H9 (cell line): ENCODE results near the gene WFDC10A. TPM values are rescaled to one million over a fixed set of nuclear protein-coding genes. Genes with fewer than 3 reads are reported as not detected.

Experiments
- DNase-seq: peaks from one replicate; pipeline ENCODE4 v3.0.0-alpha.2; 2017
- H2AFZ ChIP-seq: one replicate; pipeline ENCODE4 v1.6.1; 2013; ENCODE audit warnings: mild to moderate bottlenecking, low read length, control low read depth, moderate library complexity
- H2AK5ac ChIP-seq: 2 replicates; pipeline ENCODE4 v1.6.1; 2013; ENCODE audit warnings: low read length, control low read depth, mixed read lengths; ENCODE audit not compliant: insufficient read length
- H2BK120ac ChIP-seq: one replicate; pipeline ENCODE4 v1.6.1; 2013; ENCODE audit warnings: low read depth, mild to moderate bottlenecking, low read length, control low read depth, inconsistent platforms; ENCODE audit not compliant: poor library complexity, severe bottlenecking
- H2BK12ac ChIP-seq: 2 replicates; pipeline ENCODE4 v1.6.1; 2013; ENCODE audit warnings: low read length, control low read depth, mixed read lengths, low read depth; ENCODE audit not compliant: insufficient read length
- H2BK15ac ChIP-seq: 2 replicates; pipeline ENCODE4 v1.6.1; 2013; ENCODE audit warnings: low read depth, low read length, control low read depth
- H2BK20ac ChIP-seq: one replicate; pipeline ENCODE4 v1.6.1; 2013; ENCODE audit warnings: low read depth, mild to moderate bottlenecking, low read length, control low read depth, inconsistent platforms; ENCODE audit not compliant: poor library complexity, severe bottlenecking
- H2BK5ac ChIP-seq: 2 replicates; pipeline ENCODE4 v1.6.1; 2013; ENCODE audit warnings: low read length, control low read depth, mixed read lengths; ENCODE audit not compliant: insufficient read length
- H3K14ac ChIP-seq: 2 replicates; pipeline ENCODE4 v1.6.1; 2013; ENCODE audit warnings: low read length, control low read depth; ENCODE audit not compliant: insufficient read depth
- H3K18ac ChIP-seq: 2 replicates; pipeline ENCODE4 v1.6.1; 2013; ENCODE audit warnings: low read depth, mild to moderate bottlenecking, mixed read lengths, low read length, control low read depth; ENCODE audit not compliant: insufficient read length
- H3K23ac ChIP-seq: 2 replicates; pipeline ENCODE4 v1.6.1; 2013; ENCODE audit warnings: low read length, control low read depth, mixed read lengths, low read depth; ENCODE audit not compliant: insufficient read length
- H3K23me2 ChIP-seq: 2 replicates; pipeline ENCODE4 v1.6.1; 2013; ENCODE audit warnings: low read depth, mild to moderate bottlenecking, mixed read lengths, low read length, control low read depth; ENCODE audit not compliant: insufficient read length, poor library complexity, severe bottlenecking
- H3K27ac ChIP-seq: 2 replicates; pipeline ENCODE4 v1.5.1; 2013; ENCODE audit warnings: low read length, control low read depth, mixed read lengths, low read depth; ENCODE audit not compliant: insufficient read length
- H3K27me3 ChIP-seq: 2 replicates; pipeline ENCODE4 v1.6.1; 2013; ENCODE audit warnings: low read length, control low read depth, inconsistent platforms; ENCODE audit not compliant: insufficient read depth
- H3K4ac ChIP-seq: 2 replicates; pipeline ENCODE4 v1.6.1; 2013; ENCODE audit warnings: low read depth, mild to moderate bottlenecking, control low read depth, inconsistent platforms, low read length, moderate library complexity
- H3K4me1 ChIP-seq: 2 replicates; pipeline ENCODE4 v1.6.1; 2013; ENCODE audit warnings: low read length, control low read depth, inconsistent platforms; ENCODE audit not compliant: insufficient read depth
- H3K4me2 ChIP-seq: 2 replicates; pipeline ENCODE4 v1.6.1; 2013; ENCODE audit warnings: low read length, control low read depth, mixed read lengths; ENCODE audit not compliant: insufficient read length, insufficient read depth
- H3K56ac ChIP-seq: 2 replicates; pipeline ENCODE4 v1.6.1; 2013; ENCODE audit warnings: low read depth, mild to moderate bottlenecking, mixed read lengths, low read length, control low read depth; ENCODE audit not compliant: insufficient read length
- H3K79me1 ChIP-seq: 2 replicates; pipeline ENCODE4 v1.6.1; 2013; ENCODE audit warnings: low read depth, mild to moderate bottlenecking, moderate library complexity, low read length, control low read depth, inconsistent platforms; ENCODE audit not compliant: insufficient read depth, poor library complexity, severe bottlenecking
- H3K79me2 ChIP-seq: 2 replicates; pipeline ENCODE4 v1.6.1; 2013; ENCODE audit warnings: low read length, control low read depth, inconsistent platforms; ENCODE audit not compliant: insufficient read depth
- H3K9ac ChIP-seq: 2 replicates; pipeline ENCODE4 v1.6.1; 2013; ENCODE audit warnings: low read length, control low read depth, mixed read lengths; ENCODE audit not compliant: insufficient read length; ENCODE audit errors: extremely low read depth
- H3K9me3 ChIP-seq: one replicate; pipeline ENCODE4 v1.6.1; 2013; ENCODE audit warnings: low read depth, low read length, inconsistent platforms; ENCODE audit not compliant: control insufficient read depth
- H3T11ph ChIP-seq: one replicate; pipeline ENCODE4 v1.6.1; 2013; ENCODE audit warnings: mild to moderate bottlenecking, low read length, control low read depth, inconsistent platforms
- H4K20me1 ChIP-seq: one replicate; pipeline ENCODE4 v1.6.1; 2013; ENCODE audit not compliant: control insufficient read depth, insufficient read length, insufficient read depth
- H4K5ac ChIP-seq: 2 replicates; pipeline ENCODE4 v1.6.1; 2013; ENCODE audit warnings: low read depth, mild to moderate bottlenecking, mixed read lengths, low read length, control low read depth; ENCODE audit not compliant: insufficient read length
- H4K8ac ChIP-seq: replicated peaks from 2 replicates; pipeline ENCODE4 v1.6.1; 2013; ENCODE audit warnings: low read length, control low read depth, mixed read lengths, low read depth; ENCODE audit not compliant: insufficient read length
- H4K91ac ChIP-seq: 2 replicates; pipeline ENCODE4 v1.6.1; 2013; ENCODE audit warnings: low read depth, mild to moderate bottlenecking, moderate library complexity, mixed read lengths, low read length, control low read depth; ENCODE audit not compliant: insufficient read length
- H3K27ac Mint-ChIP-seq, 3 experiments: 2 replicates in 2 of 3; 3 replicates in 1 of 3; pipeline ENCODE4 v1.8.0; 2020 to 2021; ENCODE audit warnings: mixed read lengths in 3 of 3, mild to moderate bottlenecking in 1 of 3, moderate library complexity in 1 of 3
- H3K27me3 Mint-ChIP-seq: 2 replicates; pipeline ENCODE4 v1.8.0; 2021; ENCODE audit warnings: low read depth, mild to moderate bottlenecking, moderate library complexity, mixed read lengths
- H3K36me3 Mint-ChIP-seq, 3 experiments: 2 replicates in 2 of 3; 3 replicates in 1 of 3; pipeline ENCODE4 v1.8.0; 2020 to 2021; ENCODE audit warnings: low read depth in 3 of 3, mixed read lengths in 3 of 3; ENCODE audit not compliant: insufficient read depth in 1 of 3
- H3K4me1 Mint-ChIP-seq, 2 experiments: 2 replicates each; pipeline ENCODE4 v1.8.0; 2020; ENCODE audit warnings: mixed read lengths in 2 of 2
- H3K4me3 Mint-ChIP-seq, 2 experiments: 2 replicates in 1 of 2; 3 replicates in 1 of 2; pipeline ENCODE4 v1.8.0; 2020 to 2021; ENCODE audit warnings: mild to moderate bottlenecking in 2 of 2, mixed read lengths in 2 of 2, moderate library complexity in 1 of 2
- H3K9me3 Mint-ChIP-seq, 2 experiments: 2 replicates in 1 of 2; 3 replicates in 1 of 2; pipeline ENCODE4 v1.8.0; 2020; ENCODE audit warnings: mild to moderate bottlenecking in 2 of 2, mixed read lengths in 2 of 2, moderate library complexity in 1 of 2
- CTCF ChIP-seq: fragments of 200-600 bp; sonication (generic); conservative IDR thresholded peaks from 3 replicates; pipeline ENCODE4 v1.8.0; 2021; ENCODE audit warnings: antibody characterized with exemption, mild to moderate bottlenecking
- WGBS: extraction: QIAGEN DNeasy Blood & Tissue Kit; methylation state at CpG from one replicate; pipeline ENCODE4 v1.1.7; 2013; ENCODE audit warnings: missing lambda C conversion rate, low lambda C conversion rate, mixed read lengths; ENCODE audit not compliant: insufficient read length; ENCODE audit errors: extremely low coverage; 5-methylcytosine and 5-hydroxymethylcytosine counted together
- total RNA-seq: library from RNA; stranded (reverse); gene quantifications from 2 replicates; pipeline ENCODE4 v1.2.1, GENCODE V29; 2021

The WFDC10A gene
- total RNA-seq, 1 experiment from 2014 or later = not detected

- Histone ChIP-seq H4K91ac (no peak overlapping the region), H3K23ac (no peak overlapping the region), H2AFZ (no peak overlapping the region), H3K4me2 (no peak overlapping the region), H3K14ac (no peak overlapping the region), H4K8ac (no peak overlapping the region), H4K20me1 (no peaks in the 10 kb centered on the region), H3K9ac (no peak overlapping the region), H3K56ac (no peak overlapping the region), H3K18ac (no peak overlapping the region), H2BK120ac (no peak overlapping the region), H2AK5ac (no peak overlapping the region), H2BK20ac (no peak overlapping the region), H3K27me3 (no peaks in the 10 kb centered on the region), H3K9me3 (no peaks in the 10 kb centered on the region), H2BK12ac (no peak overlapping the region), H3K79me1 (no peaks in the 10 kb centered on the region), H3K4ac (no peak overlapping the region), H3K4me1 (no peaks in the 10 kb centered on the region), H3K23me2 (no peaks in the 10 kb centered on the region), H2BK5ac (no peak overlapping the region), H3T11ph (no peak overlapping the region), H3K27ac (no peak overlapping the region), H2BK15ac (no peak overlapping the region), H3K79me2 (no peaks in the 10 kb centered on the region), H4K5ac (no peak overlapping the region)
- Mint-ChIP-seq H3K9me3 (peaks cover 0 to 2% of the 10 kb centered on the region in 2 experiments; a peak in 1 of 5 replicates), H3K4me1 (no peaks in the 10 kb centered on the region), H3K4me3 (no peak overlapping the region), H3K36me3 (no peaks in the 10 kb centered on the region), H3K27me3 (no peaks in the 10 kb centered on the region), H3K27ac (no peak overlapping the region)
- no CpG with 5 or more reads among the region's 2 CpGs for WGBS
- no peak for TF ChIP-seq CTCF
- DNase-seq = no peak
Observed at GRCh38 chr20:45621593-45621992, 7.9 kb upstream of the WFDC10A start.
